NOMO-1 treated with dmso at 0.1 percent for 144 hours (cell line): Measurements from ENCODE around the gene CHST11.

Experiments used
- DNase-seq: peaks from one replicate; lab custom pipeline; 2025; ENCODE audit not compliant: unreplicated experiment; lab: John Stamatoyannopoulos, UW

Gene CHST11

GRCh38 chr12:104648756-104649155 is 192.0 kb downstream of the CHST11 start:
- no peak for DNase-seq

DNA sequence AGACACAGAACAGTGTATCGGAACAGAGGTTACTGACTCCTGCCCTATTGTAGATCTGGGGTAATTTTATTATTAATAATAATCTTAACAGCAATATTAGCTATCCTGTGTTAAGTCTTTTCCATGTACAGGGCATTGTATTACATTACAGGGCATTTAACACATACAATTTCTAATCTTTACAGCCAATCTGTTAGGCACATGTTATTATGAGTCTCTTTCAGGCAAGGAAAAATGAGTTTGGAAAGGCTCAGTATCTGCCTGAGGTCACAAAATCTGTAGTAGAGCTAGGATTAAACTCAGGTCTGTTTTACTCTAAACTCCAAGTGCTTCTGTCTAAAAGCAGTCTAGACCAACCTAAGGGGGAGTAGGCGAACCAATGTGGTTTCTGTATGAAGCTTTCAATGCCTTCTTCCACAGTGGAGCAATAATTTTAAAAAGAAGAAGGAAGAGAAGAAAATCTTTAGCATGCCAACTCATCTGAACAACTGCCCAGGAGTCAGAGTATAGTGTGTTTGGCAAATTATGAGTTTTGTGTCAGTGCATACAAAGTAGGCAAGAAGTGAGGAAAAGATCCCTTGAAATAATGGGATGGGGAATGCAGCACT is 192.6 kb downstream of the CHST11 start:
- peak; percentile 23 for DNase-seq

DNA sequence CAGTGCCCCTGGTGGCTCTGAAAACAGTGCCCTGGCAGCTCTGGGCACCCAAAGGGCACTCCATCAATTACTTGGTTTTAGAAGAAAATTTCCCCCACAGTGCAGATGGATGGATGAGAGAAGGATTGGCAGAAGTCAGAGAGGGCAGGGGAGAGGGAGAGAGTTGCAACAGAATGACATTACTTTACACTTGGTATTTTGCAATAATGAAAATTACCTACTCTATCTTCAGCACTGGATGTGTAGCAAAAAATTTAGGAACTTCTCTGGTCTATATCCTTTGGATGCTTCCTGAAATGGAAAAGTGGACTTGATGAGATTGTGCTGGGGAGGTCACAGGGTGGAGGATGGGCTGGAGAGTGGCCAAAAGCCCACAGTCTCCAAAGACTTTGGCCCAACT is 193.2 kb downstream of the CHST11 start:
- peak; percentile 13 for DNase-seq

DNA sequence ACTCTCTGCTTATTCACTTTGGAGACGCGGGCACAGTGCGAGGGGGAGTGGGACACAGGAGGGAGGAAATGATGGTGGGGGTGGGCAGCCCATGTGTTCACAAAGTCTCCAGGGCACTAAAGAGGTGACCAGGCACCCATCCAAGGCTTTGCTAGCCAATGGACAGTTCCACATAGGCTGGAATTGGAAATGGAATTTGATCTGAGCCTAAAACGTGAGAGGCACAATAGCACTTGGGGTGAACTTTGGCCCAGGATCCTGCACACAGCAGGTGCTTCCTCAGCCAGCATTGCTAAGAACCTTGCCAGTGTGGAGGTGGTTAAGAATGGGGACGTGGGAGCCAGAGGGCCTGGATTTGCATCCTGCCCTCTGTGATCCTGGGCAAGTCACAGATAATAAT is 193.8 kb downstream of the CHST11 start:
- no peak for DNase-seq

GRCh38 chr12:104651811-104652210 is 195.1 kb downstream of the CHST11 start:
- DNase-seq: peak; percentile 27

DNA sequence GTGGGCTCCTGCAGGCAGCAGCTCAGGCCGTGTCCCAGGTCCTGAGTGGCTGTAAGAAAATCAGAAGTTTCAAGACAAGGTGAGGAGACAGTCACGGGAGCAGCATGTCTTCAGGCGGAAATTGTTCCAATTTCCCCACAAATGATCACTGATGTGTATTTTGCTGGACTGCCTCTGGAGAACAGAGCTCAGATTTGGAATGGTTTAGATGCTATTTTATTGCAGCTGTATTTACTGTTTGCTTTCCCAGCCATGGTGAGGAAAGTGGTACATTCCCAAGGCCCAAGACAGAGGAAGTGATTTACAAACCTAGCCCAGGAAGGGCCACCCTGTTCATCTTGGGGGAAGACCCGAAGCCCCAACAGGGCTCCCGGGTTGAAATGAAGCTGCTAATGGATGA is 195.6 kb downstream of the CHST11 start:
- DNase-seq: no peak

DNA sequence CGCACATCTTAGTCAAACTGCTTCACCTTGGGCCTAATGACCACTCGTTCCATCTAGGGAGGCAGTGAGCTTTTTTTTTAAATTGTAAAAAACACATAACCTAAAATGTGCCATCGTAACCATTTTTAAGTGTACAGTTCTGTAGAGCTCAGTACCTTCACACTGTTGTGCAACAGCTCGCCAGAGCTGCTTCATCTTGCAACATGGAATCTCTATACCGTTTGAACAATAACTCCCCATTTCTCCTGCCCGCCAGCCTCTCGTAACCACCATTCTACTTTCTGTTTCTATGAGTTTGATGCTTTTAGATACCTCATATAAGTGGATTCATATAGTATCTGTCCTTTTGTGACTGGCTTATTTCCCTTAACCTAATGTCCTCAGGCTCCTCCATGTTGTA is 196.2 kb downstream of the CHST11 start:
- peak; percentile 58 for DNase-seq

GRCh38 chr12:104653730-104654664 is 197.2 kb downstream of the CHST11 start:
- no peak for DNase-seq

- DNase-seq: no peak
Measured at GRCh38 chr12:104654665-104655609, 198.2 kb downstream of the CHST11 start.

DNA sequence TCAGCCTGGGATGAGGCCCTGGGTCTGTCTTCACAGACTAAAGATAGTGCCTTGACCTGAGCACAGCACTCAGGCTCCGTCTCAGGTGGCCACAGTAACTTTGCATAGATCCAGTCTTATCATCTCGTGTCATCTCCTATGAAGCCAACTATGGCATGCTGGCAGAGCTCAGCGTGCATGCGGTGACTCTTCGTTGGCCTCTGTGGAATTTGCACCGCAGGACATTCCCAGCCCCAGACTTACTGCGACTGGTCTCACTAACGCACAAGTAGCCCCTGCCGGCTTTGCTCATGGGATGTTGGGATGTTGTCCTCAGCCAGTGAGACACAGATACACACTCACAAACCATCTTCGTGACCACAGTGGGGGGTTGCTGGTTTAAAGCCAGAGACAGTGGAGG is 199.6 kb downstream of the CHST11 start:
- no peak for DNase-seq

DNA sequence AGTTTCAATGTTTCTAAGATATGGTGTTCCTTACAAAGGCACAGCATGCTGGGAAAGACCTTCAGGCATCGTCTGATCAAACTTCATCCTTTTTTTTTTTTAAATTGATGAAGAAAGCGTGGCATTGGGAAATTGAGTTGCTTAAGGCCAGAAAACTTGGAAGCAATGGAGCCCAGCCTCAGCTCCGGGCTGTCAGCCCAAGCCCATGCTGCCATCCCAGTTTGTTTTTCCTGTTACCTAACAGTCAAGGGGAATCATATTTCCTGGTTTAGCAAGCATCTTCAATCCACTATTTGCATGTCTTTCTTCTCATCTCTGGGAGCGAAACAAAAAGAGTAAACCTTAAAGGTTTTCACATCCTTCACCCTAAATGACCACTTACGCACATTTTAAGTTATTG is 200.2 kb downstream of the CHST11 start:
- DNase-seq: no peak

- no peak for DNase-seq
Measured at GRCh38 chr12:104657726-104658484, 201.2 kb downstream of the CHST11 start.

GRCh38 chr12:104659058-104659457 is 202.3 kb downstream of the CHST11 start:
- DNase-seq: no peak

GRCh38 chr12:104662203-104662602 is 205.5 kb downstream of the CHST11 start:
- DNase-seq: no peak

DNA sequence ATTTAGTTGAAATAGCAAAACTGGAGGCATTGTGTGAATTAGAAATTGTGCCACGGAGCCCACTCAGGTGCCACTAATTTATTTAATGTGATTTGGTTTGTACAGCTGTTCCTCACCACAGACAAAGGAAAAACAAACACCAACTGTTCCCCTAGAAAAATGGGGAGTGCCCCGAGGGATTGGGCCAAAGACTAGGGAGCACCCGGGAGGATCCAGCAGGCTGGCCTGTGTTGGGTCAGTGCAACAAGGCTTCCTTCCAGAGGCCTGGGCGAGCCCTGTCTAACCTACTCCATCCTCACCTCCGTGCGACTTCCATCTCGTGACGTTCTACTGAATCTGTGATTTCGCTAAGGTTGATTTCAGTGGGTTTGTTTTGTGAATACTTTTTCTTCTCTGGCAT is 206.2 kb downstream of the CHST11 start:
- no peak for DNase-seq

GRCh38 chr12:104664351-104664750 is 207.6 kb downstream of the CHST11 start:
- no peak for DNase-seq

DNA sequence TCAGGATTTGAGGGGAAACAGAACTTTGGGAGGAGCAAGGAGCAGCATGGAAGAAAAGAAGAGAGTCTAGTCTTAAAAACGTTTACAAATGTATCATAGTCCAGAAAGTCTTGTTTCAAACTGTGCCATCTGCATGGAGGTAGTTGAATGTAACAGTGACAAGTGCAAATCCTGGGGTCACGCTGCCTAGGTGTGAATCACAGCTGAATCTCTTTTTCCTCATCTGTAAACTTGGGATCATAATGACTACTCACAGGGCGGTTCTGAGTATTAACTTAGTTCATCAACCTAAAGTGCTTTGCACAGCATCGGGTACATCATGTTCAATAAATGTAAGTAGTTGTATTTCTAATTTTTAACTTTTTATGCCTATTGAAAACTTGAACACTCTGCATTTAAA is 208.5 kb downstream of the CHST11 start:
- DNase-seq: no peak

- DNase-seq: no peak
Measured at GRCh38 chr12:104667139-104667538, 210.4 kb downstream of the CHST11 start.

DNA sequence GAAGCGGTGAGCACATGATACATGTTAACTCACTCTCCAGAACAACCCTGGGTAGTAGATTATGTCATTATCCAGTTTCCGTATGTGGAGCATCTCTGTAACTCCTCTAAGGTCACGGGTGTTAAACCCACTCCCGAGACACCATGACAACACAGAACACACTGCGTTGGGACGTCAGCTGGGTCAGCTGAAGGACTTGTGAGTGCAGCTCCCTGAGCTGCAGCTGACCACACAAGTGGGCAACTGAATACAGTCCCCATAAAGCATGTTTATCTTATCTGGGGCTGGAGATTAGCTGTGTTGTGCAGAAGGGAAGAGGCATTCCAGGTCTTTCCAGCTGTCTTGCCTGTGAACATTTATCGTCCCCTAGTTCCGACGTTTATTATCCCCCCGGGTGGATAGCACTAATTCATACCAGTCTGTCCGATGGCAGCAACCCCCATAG is 211.5 kb downstream of the CHST11 start:
- no peak for DNase-seq

GRCh38 chr12:104669089-104669721 is 212.5 kb downstream of the CHST11 start:
- DNase-seq: no peak
